ENCODE data around the gene CDC42BPB. TPM values are rescaled to one million over a fixed set of nuclear protein-coding genes. Genes with fewer than 3 reads are reported as not detected.

The CDC42BPB gene
- total RNA-seq, 1 donor from 2014 or later = 103 TPM

- TF ChIP-seq CTCF (IDR thresholded peaks at IDR 0.05; ENCODE audit: unreplicated experiment) = no peak
- Mint-ChIP-seq H3K27me3 (ENCODE audit: low read depth) (peaks cover 30% of the 10 kb centered on the region), H3K4me3 (no peak overlapping the region), H3K27ac (no peak overlapping the region), H3K9me3 (no peaks in the 10 kb centered on the region), H3K4me1 (no peaks in the 10 kb centered on the region), H3K36me3 (no peaks in the 10 kb centered on the region)
- DNase-seq (ENCODE audit: low spot score in 2 of 2, unreplicated experiment in 2 of 2) = no peak
Observed at GRCh38 chr14:103087343-103087835, 30.0 kb upstream of the CDC42BPB start.

- H3K9me3 Mint-ChIP-seq = no peaks in the 10 kb centered on the region
Observed at GRCh38 chr14:103086771-103087342, 29.5 kb upstream of the CDC42BPB start.

GRCh38 chr14:103085106-103086091 is 28.1 kb upstream of the CDC42BPB start:
- DNase-seq (ENCODE audit: low spot score in 2 of 2, unreplicated experiment in 2 of 2) = no peak
- Mint-ChIP-seq H3K9me3 (no peaks in the 10 kb centered on the region), H3K4me1 (no peaks in the 10 kb centered on the region), H3K27me3 (ENCODE audit: low read depth) (peaks cover 27% of the 10 kb centered on the region), H3K27ac (no peak overlapping the region), H3K36me3 (no peaks in the 10 kb centered on the region), H3K4me3 (no peak overlapping the region)
- TF ChIP-seq CTCF (IDR thresholded peaks at IDR 0.05; ENCODE audit: unreplicated experiment) = no peak

More at GRCh38 chr14:103086771-103087342, 29.5 kb upstream of the CDC42BPB start:
- H3K27ac Mint-ChIP-seq = no peak overlapping the region
- no peaks in the 10 kb centered on the region for H3K4me1 Mint-ChIP-seq
- no peak overlapping the region for H3K4me3 Mint-ChIP-seq
- H3K27me3 Mint-ChIP-seq (ENCODE audit: low read depth) = peaks cover 30% of the 10 kb centered on the region
- no peaks in the 10 kb centered on the region for H3K36me3 Mint-ChIP-seq
- DNase-seq (ENCODE audit: low spot score in 2 of 2, unreplicated experiment in 2 of 2) = no peak
- TF ChIP-seq CTCF (IDR thresholded peaks at IDR 0.05; ENCODE audit: unreplicated experiment) = no peak

GRCh38 chr14:103084021-103084919 is 26.9 kb upstream of the CDC42BPB start, which contains the start of gene LBHD2:
LBHD2 (plus strand) TSS chr14:103084210; CDS start chr14:103086013, 1,803 bp downstream.
- H3K36me3 Mint-ChIP-seq = no peaks in the 10 kb centered on the region
- H3K4me3 Mint-ChIP-seq = peak within 1 kb of the TSS; percentile 4
- no peak for TF ChIP-seq CTCF (IDR thresholded peaks at IDR 0.05; ENCODE audit: unreplicated experiment)
- no peak within 1 kb of the TSS for H3K27ac Mint-ChIP-seq
- no peaks in the 10 kb centered on the region for H3K9me3 Mint-ChIP-seq
- DNase-seq (ENCODE audit: low spot score in 2 of 2, unreplicated experiment in 2 of 2) = peak in 1 of 2 experiments; percentile 20
- H3K27me3 Mint-ChIP-seq (ENCODE audit: low read depth) = peaks cover 27% of the 10 kb centered on the region
- H3K4me1 Mint-ChIP-seq = no peaks in the 10 kb centered on the region

GRCh38 chr14:103081951-103082350 is 24.6 kb upstream of the CDC42BPB start:
- Mint-ChIP-seq H3K27me3 (ENCODE audit: low read depth) (peaks cover 23% of the 10 kb centered on the region), H3K9me3 (no peaks in the 10 kb centered on the region), H3K36me3 (no peaks in the 10 kb centered on the region), H3K27ac (no peak overlapping the region), H3K4me1 (no peaks in the 10 kb centered on the region), H3K4me3 (no peak overlapping the region)
- DNase-seq (ENCODE audit: low spot score in 2 of 2, unreplicated experiment in 2 of 2) = no peak
- no peak for TF ChIP-seq CTCF (IDR thresholded peaks at IDR 0.05; ENCODE audit: unreplicated experiment)

Data from mesothelial cell of epicardium (in vitro differentiated cells).